ENCODE results near the gene LRRC8E.
A peak's percentile ranks its signal among the peaks of the same experiment; 100 is the strongest.
"Not testable (repeated sequence)": the region's sequence is repeated elsewhere in the genome, so short reads cannot be mapped to it uniquely, and the experiment has no call there.

The LRRC8E gene

DNA sequence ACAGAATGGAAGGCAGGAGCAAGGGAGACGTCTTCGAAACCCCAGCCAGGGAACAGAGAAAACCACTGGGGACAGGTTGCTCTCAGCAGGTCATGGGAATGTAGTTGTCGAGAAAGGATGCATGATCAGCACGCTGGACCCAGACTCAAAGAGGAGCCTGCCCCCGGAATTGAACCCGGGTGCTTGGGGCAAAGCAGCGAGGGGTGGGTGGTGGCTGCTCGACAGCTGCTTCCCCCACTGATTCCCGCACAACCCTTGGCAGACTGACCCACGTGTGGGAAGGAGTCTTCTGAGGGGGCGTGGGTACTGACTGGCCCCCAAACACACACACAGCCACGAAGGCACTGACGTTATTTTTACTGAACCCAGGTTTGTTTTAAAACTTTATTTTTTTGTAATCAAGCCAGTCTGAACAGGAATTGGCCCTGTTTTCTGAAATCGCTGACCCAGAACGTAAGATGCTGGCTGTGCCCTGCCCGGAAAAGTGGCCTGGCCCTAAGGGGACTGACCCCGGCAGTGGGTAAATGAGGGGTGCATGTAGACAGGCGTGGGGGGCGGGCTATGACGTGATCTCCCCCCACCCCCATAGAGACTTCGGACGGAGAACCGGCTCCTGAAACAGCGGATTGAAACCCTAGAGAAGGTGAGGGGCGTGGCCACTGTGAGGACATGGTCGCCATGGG, 32.7 kb upstream of the LRRC8E start:
- DNase-seq (ENCODE audit: low read depth, low spot score): no peak

DNA sequence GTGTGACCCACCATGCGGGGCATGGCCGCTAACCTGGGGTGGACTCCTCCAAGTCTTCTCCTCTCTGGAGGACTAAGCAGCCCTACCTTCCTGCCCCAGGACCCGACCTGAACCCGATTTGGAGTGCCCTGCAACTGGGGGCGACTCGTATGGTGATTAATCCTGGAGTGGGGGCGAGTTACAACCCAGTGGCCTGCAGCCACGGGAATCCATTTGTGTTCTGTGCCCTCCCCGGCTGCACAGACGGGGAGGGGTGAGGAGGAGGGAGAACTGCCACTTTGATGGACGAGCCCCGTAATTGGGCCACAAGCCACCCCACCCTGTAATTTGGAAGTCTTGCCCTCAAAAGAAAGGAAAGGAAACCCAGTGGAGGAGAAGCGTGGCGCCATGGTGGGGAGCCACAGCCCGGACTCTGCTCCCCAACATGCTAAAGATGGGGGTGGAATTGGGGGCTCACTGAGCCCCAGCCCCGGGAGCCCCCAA, 32.2 kb upstream of the LRRC8E start:
- DNase-seq (ENCODE audit: low read depth, low spot score): no peak

DNA sequence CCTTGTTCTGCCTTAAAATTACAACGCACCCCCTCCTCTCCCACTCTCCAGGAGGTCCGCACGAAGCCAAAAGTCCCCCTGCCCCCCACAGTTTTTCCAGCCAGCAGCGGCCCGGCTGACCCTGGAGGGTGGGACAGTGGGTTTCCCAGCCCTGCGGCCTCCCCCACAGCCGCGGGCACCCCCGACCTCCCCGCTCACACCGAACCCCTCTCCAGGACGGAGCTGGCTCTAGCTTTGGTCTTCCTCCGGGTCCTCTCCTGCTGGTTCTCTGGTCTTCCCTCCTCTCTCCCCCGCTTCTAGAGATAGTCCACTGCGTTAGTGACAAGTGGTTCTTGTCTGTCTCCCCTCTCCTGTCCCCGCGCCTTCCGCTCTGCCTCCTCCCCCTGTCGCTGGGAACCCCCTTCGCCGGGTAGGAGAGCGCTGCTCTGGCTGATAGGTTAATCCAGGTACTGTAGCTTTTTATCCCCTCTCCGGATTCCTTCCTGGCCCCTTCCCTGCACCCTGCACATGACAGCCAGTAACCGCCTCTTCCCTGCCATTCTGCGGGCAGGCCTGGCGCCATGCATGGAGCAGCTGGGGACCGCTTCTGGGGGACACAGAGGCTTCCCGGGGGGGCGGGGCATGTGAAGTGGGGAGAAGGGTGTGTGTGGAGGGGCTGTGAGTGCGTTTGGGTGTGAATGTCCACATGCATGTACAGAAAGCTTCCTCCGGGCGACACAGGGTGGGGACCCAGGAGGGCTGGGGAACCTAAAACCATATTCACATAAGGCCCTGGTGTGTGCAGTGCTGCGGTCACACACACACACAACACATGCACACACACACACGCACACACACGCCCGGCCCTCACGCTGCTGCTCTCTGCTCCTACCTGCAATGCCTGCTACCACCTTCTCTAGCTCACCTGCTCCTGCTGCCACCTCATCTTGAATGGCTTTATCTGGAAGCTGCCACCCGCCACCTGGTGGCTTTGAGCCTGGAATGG, 31.3 kb upstream of the LRRC8E start:
- DNase-seq (ENCODE audit: low read depth, low spot score): no peak

GRCh38 chr19:7857727-7858108, 30.6 kb upstream of the LRRC8E start:
- no peak for DNase-seq (ENCODE audit: low read depth, low spot score)

GRCh38 chr19:7858109-7858770, 30.1 kb upstream of the LRRC8E start:
- no peak for DNase-seq (ENCODE audit: low read depth, low spot score)

- not testable (repeated sequence) for DNase-seq (ENCODE audit: low read depth, low spot score)
Observed at GRCh38 chr19:7859087-7859486, 29.2 kb upstream of the LRRC8E start.

- no peak for DNase-seq (ENCODE audit: low read depth, low spot score)
Observed at GRCh38 chr19:7859831-7860713, 28.2 kb upstream of the LRRC8E start.

DNA sequence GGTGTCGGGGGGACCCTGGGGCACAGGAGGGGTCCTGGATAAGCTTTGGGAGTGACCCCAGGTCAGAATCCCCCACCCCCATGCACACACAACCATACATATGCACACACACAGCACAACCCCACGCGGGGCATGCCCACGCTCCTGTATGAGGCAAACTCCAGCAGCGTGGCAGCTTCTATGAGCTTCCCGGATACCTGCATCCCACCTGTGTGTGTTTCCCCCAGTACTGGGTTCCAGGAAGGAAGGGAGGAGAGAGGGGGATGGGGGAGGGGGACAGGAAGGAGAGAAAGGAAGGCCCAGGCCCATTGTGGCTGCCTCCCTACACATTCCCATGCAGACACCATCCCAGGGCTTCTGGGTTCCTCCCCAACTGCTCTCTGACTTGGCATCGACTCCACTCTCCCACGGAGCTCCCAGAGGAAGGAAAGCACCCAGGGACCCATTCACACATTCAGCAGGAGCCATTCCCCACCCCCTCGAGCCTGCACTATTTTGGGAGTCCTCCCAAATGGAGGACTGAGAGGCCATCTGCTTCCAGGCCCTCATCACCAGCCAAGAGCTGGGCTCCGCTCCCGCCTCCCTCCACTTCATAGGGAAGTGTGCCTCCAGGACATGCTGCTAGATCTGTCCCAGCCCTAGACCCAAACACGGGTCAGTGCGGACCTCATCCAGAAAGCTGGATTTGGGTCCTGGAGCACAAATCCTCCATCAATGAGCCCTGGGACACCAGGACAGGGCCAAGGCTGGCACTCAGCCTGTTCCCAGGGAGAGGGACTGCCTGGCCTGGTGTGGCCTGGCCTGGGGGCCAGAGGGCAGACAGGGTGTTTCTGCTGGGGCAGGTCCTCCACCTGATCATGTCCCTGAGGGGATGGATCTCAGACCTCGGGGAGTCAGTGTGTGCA, 27.3 kb upstream of the LRRC8E start:
- DNase-seq (ENCODE audit: low read depth, low spot score): no peak

- no peak for DNase-seq (ENCODE audit: low read depth, low spot score)
Observed at GRCh38 chr19:7861619-7862412, 26.5 kb upstream of the LRRC8E start.

DNA sequence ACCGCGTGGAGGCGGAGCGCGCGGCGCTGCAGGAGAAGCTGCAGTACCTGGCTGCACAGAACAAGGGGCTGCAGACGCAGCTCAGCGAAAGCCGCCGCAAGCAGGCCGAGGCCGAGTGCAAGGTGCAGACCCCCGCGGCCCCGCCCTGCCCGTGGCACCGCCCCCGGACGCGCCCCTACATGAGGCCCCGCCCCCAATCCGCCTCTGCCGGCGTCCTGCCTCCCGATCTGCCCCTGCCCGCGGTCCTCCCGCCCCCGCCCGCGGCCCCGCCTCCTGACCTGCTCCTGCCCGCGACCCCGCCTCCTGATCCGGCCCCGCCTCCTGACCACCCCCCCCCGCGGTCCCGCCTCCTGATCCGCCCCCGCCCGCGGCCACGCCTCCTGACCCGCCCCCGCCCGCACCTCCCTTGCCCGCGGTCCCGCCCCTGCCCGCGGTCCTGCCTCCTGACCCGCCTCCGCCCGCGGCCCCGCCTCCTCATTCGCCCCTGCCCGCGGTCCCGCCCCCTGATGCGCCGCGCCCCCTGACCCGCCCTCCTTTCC, 25.8 kb upstream of the LRRC8E start:
- DNase-seq (ENCODE audit: low read depth, low spot score): peak; percentile 24

- DNase-seq (ENCODE audit: low read depth, low spot score): no peak
Observed at GRCh38 chr19:7863157-7863970, 24.9 kb upstream of the LRRC8E start.

- DNase-seq (ENCODE audit: low read depth, low spot score): no peak
Observed at GRCh38 chr19:7863971-7864689, 24.2 kb upstream of the LRRC8E start.

DNA sequence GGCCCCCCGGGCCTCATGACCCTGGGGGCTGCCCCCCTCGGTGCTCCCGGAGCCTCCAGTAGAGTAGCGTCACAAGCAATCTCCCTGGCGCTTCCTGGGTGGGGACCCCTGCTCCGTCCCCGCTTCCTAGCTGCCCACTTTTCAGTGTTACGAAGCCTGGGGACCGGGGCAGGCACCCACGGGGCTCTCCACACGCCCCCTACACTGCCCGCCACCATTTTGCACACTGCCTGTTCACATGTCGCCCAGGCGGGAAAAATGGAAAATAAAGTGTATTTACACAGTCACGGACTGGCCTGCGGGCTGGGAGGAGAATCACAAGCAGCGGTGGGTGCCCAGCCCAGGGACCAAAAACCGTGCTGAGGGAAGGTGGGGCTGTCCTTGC, 23.6 kb upstream of the LRRC8E start:
- DNase-seq (ENCODE audit: low read depth, low spot score): no peak

GRCh38 chr19:7865262-7865911, 22.9 kb upstream of the LRRC8E start:
- DNase-seq (ENCODE audit: low read depth, low spot score): no peak

- no peak for DNase-seq (ENCODE audit: low read depth, low spot score)
Observed at GRCh38 chr19:7866399-7867091, 21.8 kb upstream of the LRRC8E start.

DNA sequence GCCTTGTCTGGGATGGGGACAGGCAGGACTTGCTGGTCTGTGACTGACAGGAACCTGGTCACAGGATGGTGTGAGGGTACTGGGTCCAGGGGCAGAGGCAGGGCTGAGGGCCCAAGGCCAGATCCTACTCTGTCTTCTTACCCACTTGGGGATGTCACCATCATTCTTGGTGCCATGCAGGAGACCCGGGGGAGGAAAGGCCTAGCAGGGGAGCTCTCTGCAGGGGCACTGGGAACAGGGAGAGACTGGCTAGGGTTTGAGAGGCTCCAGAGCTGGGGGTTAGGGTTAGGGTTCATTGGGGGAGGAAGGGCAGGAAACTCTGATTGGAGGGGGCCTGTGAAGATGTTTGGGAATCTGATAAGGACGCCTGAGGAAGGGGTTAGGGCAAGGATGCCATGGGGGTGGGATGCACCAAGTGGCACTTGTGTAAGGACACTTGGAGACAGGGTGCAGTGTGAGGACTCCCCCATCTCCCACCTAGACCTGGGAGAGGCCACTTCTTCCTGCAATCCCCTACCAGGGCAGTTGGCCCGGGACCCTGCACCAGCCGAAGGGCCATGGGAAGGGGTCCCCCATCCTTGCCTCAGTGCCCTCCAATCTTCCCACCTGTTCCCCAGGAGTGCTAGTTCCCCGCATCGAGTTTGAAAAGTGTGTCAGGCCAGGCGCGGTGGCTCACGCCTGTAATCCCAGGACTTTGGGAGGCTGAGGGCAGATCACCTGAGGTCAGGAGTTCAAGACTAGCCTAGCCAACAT, 21.0 kb upstream of the LRRC8E start:
- DNase-seq (ENCODE audit: low read depth, low spot score): no peak
